MM.1S (cell line): ENCODE results near the gene WSCD1.

Experiments used
- DNase-seq: peaks from one replicate; pipeline ENCODE4 v3.0.0-alpha.2; 2015
- H2AFZ ChIP-seq: fragments of 300-600 bp; sonication (generic); 2 replicates; pipeline ENCODE4 v1.6.0; 2016; ENCODE audit warnings: antibody characterized with exemption, low read length
- H3F3A ChIP-seq: fragments of 300-600 bp; sonication (generic); 2 replicates; pipeline ENCODE4 v1.6.1; 2016; ENCODE audit warnings: mild to moderate bottlenecking, antibody characterized with exemption, low read length, moderate library complexity, mixed read lengths; ENCODE audit not compliant: insufficient read depth
- H3K27ac ChIP-seq: fragments of 300-600 bp; sonication (generic); 2 replicates; pipeline ENCODE4 v1.5.1; 2016; ENCODE audit warnings: mild to moderate bottlenecking, low read length
- H3K27me3 ChIP-seq: fragments of 300-600 bp; sonication (generic); replicated peaks from 2 replicates; pipeline ENCODE4 v1.6.0; 2016; ENCODE audit warnings: low read length; ENCODE audit not compliant: insufficient read depth
- H3K36me3 ChIP-seq: fragments of 300-600 bp; sonication (generic); replicated peaks from 2 replicates; pipeline ENCODE4 v1.6.1; 2016; ENCODE audit warnings: mild to moderate bottlenecking, low read length, mixed read lengths; ENCODE audit not compliant: insufficient read depth
- H3K4me1 ChIP-seq: fragments of 300-600 bp; sonication (generic); 2 replicates; pipeline ENCODE4 v1.6.1; 2016; ENCODE audit warnings: low read length, mixed read lengths
- H3K4me2 ChIP-seq: fragments of 300-600 bp; sonication (generic); 2 replicates; pipeline ENCODE4 v1.6.0; 2016; ENCODE audit warnings: low read depth, low read length
- H3K4me3 ChIP-seq: fragments of 300-600 bp; sonication (generic); 2 replicates; pipeline ENCODE4 v1.5.1; 2016; ENCODE audit warnings: low read length, mixed read lengths
- H3K79me2 ChIP-seq: fragments of 300-600 bp; sonication (generic); 2 replicates; pipeline ENCODE4 v1.6.1; 2016; ENCODE audit warnings: mixed run types, low read length, mixed read lengths
- H3K9ac ChIP-seq: fragments of 300-600 bp; sonication (generic); 2 replicates; pipeline ENCODE4 v1.6.1; 2016; ENCODE audit warnings: low read length, mixed read lengths
- H3K9me2 ChIP-seq: fragments of 300-600 bp; sonication (generic); replicated peaks from 2 replicates; pipeline ENCODE4 v1.6.1; 2016; ENCODE audit warnings: mild to moderate bottlenecking, low read length, mixed read lengths; ENCODE audit not compliant: insufficient read depth
- H3K9me3 ChIP-seq: fragments of 300-600 bp; sonication (generic); replicated peaks from 2 replicates; pipeline ENCODE4 v1.6.1; 2016; ENCODE audit warnings: mild to moderate bottlenecking, low read length, mixed read lengths; ENCODE audit not compliant: insufficient read depth
- H4K20me1 ChIP-seq: fragments of 300-600 bp; sonication (generic); 2 replicates; pipeline ENCODE4 v1.6.1; 2016; ENCODE audit warnings: mild to moderate bottlenecking, low read length, moderate library complexity, mixed read lengths; ENCODE audit not compliant: insufficient read depth
- EZH2 ChIP-seq: fragments of 300-600 bp; sonication (generic); optimal IDR thresholded peaks from 2 replicates; pipeline ENCODE3; 2017; ENCODE audit warnings: low read depth, mild to moderate bottlenecking, antibody characterized with exemption, low read length, mixed read lengths
- EZH2phosphoT487 ChIP-seq: fragments of 300-600 bp; sonication (generic); IDR thresholded peaks from 2 replicates; pipeline ENCODE4 v1.6.1; 2018; ENCODE audit warnings: antibody characterized with exemption, low read length
- TF ChIP-seq, protein P1 (sequence below): fragments of 300-600 bp; sonication (generic); IDR thresholded peaks from 2 replicates; pipeline ENCODE4 v1.5.1; 2016; ENCODE audit warnings: antibody characterized with exemption, low read length, mixed read lengths

Gene WSCD1

GRCh38 chr17:6098050-6098822 lies 28.1 kb downstream of the WSCD1 start:
- no peaks in the 10 kb centered on the region for H3F3A ChIP-seq
- no peaks in the 10 kb centered on the region for H3K27me3 ChIP-seq
- DNase-seq, result no peak
- H3K4me2 ChIP-seq, result no peak overlapping the region
- no peak overlapping the region for H2AFZ ChIP-seq
- H4K20me1 ChIP-seq, result no peaks in the 10 kb centered on the region
- H3K9me3 ChIP-seq, result no peaks in the 10 kb centered on the region
- TF ChIP-seq EZH2 (no peak), EZH2phosphoT487 (no peak)
- TF ChIP-seq, protein P1, sequence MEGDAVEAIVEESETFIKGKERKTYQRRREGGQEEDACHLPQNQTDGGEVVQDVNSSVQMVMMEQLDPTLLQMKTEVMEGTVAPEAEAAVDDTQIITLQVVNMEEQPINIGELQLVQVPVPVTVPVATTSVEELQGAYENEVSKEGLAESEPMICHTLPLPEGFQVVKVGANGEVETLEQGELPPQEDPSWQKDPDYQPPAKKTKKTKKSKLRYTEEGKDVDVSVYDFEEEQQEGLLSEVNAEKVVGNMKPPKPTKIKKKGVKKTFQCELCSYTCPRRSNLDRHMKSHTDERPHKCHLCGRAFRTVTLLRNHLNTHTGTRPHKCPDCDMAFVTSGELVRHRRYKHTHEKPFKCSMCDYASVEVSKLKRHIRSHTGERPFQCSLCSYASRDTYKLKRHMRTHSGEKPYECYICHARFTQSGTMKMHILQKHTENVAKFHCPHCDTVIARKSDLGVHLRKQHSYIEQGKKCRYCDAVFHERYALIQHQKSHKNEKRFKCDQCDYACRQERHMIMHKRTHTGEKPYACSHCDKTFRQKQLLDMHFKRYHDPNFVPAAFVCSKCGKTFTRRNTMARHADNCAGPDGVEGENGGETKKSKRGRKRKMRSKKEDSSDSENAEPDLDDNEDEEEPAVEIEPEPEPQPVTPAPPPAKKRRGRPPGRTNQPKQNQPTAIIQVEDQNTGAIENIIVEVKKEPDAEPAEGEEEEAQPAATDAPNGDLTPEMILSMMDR, result no peak
- no peaks in the 10 kb centered on the region for H3K9me2 ChIP-seq
- peaks cover 19% of the 10 kb centered on the region for H3K79me2 ChIP-seq
- no peak overlapping the region for H3K9ac ChIP-seq
- H3K4me3 ChIP-seq, result no peak overlapping the region
- no peak overlapping the region for H3K27ac ChIP-seq
- no peaks in the 10 kb centered on the region for H3K4me1 ChIP-seq
- H3K36me3 ChIP-seq, result peaks cover 8% of the 10 kb centered on the region

DNA sequence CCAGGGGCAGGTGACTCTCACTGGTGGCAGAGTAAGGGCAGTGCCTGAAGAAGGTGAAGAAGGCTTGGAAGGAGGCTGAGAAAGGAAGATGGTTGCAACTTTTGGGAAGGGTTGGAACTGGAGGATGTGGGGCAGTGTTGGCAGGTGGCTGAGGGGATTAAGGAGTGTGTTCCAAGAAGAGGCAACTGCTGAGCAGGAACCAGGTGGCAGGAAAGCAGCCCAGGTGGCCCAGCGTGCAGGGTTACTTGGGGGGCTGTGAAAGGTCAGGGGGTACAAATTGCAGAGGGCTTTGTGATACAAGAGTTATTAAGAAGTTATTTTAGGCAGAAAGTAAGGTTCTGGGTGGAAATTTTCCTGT lies 28.6 kb downstream of the WSCD1 start:
- Histone ChIP-seq H3K27ac (no peak overlapping the region), H3K36me3 (peaks cover 3% of the 10 kb centered on the region), H3K9me3 (no peaks in the 10 kb centered on the region), H3K4me2 (no peak overlapping the region), H3K79me2 (peaks cover 20% of the 10 kb centered on the region), H3K9me2 (no peaks in the 10 kb centered on the region), H3K4me3 (no peak overlapping the region), H4K20me1 (no peaks in the 10 kb centered on the region), H3K9ac (no peak overlapping the region), H3K27me3 (no peaks in the 10 kb centered on the region), H3F3A (no peaks in the 10 kb centered on the region), H3K4me1 (no peaks in the 10 kb centered on the region), H2AFZ (no peak overlapping the region)
- no peak for DNase-seq
- TF ChIP-seq, protein P1, result no peak
- TF ChIP-seq EZH2phosphoT487 (no peak), EZH2 (no peak)

DNA sequence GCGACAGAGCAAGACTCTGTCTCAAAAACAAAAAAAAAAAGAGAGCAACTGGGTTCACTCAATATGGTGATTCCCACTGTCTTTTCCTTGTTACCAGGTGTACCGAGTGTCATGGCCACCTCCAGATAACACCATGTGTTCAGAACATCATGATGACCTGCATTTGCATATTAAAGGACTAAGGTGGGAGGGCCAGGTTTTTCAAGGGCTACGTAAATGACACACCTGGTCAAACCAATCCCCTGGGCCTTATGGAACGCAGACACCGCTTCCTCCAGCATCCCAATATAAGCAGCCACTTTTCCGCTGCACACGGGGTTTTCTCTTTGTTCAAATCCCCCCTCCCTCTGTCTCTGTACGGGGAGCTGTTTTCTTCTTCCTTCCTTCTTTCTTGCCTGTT lies 29.3 kb downstream of the WSCD1 start:
- DNase-seq, result no peak
- no peak for TF ChIP-seq EZH2
- TF ChIP-seq, protein P1, result no peak
- TF ChIP-seq EZH2phosphoT487, result no peak
- H3K9ac ChIP-seq, result no peak overlapping the region

More for the DNA sequence above, 29.3 kb downstream of the WSCD1 start:
- Histone ChIP-seq H3K4me1 (no peaks in the 10 kb centered on the region), H3K79me2 (peaks cover 20% of the 10 kb centered on the region), H3K9me2 (no peaks in the 10 kb centered on the region), H3K4me3 (no peak overlapping the region), H4K20me1 (no peaks in the 10 kb centered on the region), H3K36me3 (peaks cover 2% of the 10 kb centered on the region; the same call in 1 of the 2 replicates), H3K27me3 (no peaks in the 10 kb centered on the region), H3K9me3 (no peaks in the 10 kb centered on the region), H3K27ac (no peak overlapping the region), H3K4me2 (no peak overlapping the region), H3F3A (no peaks in the 10 kb centered on the region), H2AFZ (no peak overlapping the region)
